GM23248 (cell line): ENCODE data around the gene CD6. TPM values are rescaled to one million over a fixed set of nuclear protein-coding genes. Genes with fewer than 3 reads are reported as not detected.

Experiments
- DNase-seq: peaks from one replicate; pipeline ENCODE4 v3.0.0-alpha.2; 2015
- H2AFZ ChIP-seq: fragments of 200-600 bp; sonication (generic); 2 replicates; pipeline ENCODE4 v1.6.1; 2016; ENCODE audit warnings: antibody characterized with exemption
- H3F3A ChIP-seq: fragments of 200-600 bp; sonication (generic); 2 replicates; pipeline ENCODE4 v1.6.1; 2016; ENCODE audit warnings: mild to moderate bottlenecking, antibody characterized with exemption, mixed run types; ENCODE audit not compliant: insufficient read depth
- H3K27ac ChIP-seq: fragments of 200-600 bp; sonication (generic); 2 replicates; pipeline ENCODE4 v1.5.1; 2016; ENCODE audit warnings: mild to moderate bottlenecking
- H3K27me3 ChIP-seq: fragments of 200-600 bp; sonication (generic); replicated peaks from 2 replicates; pipeline ENCODE4 v1.6.1; 2016; ENCODE audit warnings: mild to moderate bottlenecking; ENCODE audit not compliant: insufficient read depth
- H3K36me3 ChIP-seq: fragments of 200-600 bp; sonication (generic); 2 replicates; pipeline ENCODE4 v1.6.1; 2016; ENCODE audit warnings: low read depth, mild to moderate bottlenecking
- H3K4me1 ChIP-seq: fragments of 200-600 bp; sonication (generic); 2 replicates; pipeline ENCODE4 v1.6.1; 2016; ENCODE audit warnings: mild to moderate bottlenecking; ENCODE audit not compliant: insufficient read depth
- H3K4me2 ChIP-seq: fragments of 200-600 bp; sonication (generic); one replicate; pipeline ENCODE4 v1.6.1; 2016; ENCODE audit warnings: mild to moderate bottlenecking; ENCODE audit not compliant: unreplicated experiment
- H3K4me3 ChIP-seq: fragments of 200-600 bp; sonication (generic); 2 replicates; pipeline ENCODE4 v1.5.1; 2016; ENCODE audit warnings: mild to moderate bottlenecking
- H3K79me2 ChIP-seq: fragments of 200-600 bp; sonication (generic); 2 replicates; pipeline ENCODE4 v1.6.1; 2016; ENCODE audit warnings: mild to moderate bottlenecking; ENCODE audit not compliant: insufficient read depth
- H3K9ac ChIP-seq: fragments of 200-600 bp; sonication (generic); 2 replicates; pipeline ENCODE4 v1.6.1; 2016; ENCODE audit warnings: mild to moderate bottlenecking
- H3K9me2 ChIP-seq: fragments of 200-600 bp; sonication (generic); 2 replicates; pipeline ENCODE4 v1.6.1; 2016; ENCODE audit warnings: mixed run types, mild to moderate bottlenecking, moderate library complexity; ENCODE audit not compliant: insufficient read depth
- H3K9me3 ChIP-seq: fragments of 200-600 bp; sonication (generic); one replicate; pipeline ENCODE4 v1.6.1; 2017; ENCODE audit warnings: low read depth
- H4K20me1 ChIP-seq: fragments of 200-600 bp; sonication (generic); 2 replicates; pipeline ENCODE4 v1.6.0; 2016; ENCODE audit not compliant: insufficient read depth
- EZH2 ChIP-seq: fragments of 200-600 bp; sonication (generic); IDR thresholded peaks from 2 replicates; pipeline ENCODE4 v1.6.1; 2018; ENCODE audit warnings: antibody characterized with exemption, mild to moderate bottlenecking; ENCODE audit not compliant: insufficient read depth, poor library complexity, severe bottlenecking
- EZH2phosphoT487 ChIP-seq: fragments of 200-600 bp; sonication (generic); IDR thresholded peaks from 2 replicates; pipeline ENCODE4 v1.6.1; 2018; ENCODE audit warnings: antibody characterized with exemption, moderate library complexity, mild to moderate bottlenecking, low read depth; ENCODE audit not compliant: insufficient read depth
- WGBS, 2 experiments: methylation state at CpG; one replicate each; pipeline ENCODE4 v1.1.6; 2015 to 2017; ENCODE audit warnings: low lambda C conversion rate in 2 of 2, low coverage in 1 of 2; ENCODE audit errors: missing lambda C conversion rate in 2 of 2; 5-methylcytosine and 5-hydroxymethylcytosine counted together
- in situ Hi-C: fragments of 300-500 bp; cut with MboI; formaldehyde crosslinking; loops from 2 replicates; pipeline ENCODE4 v1.15.0; 2020
- polyA plus RNA-seq: library from polyadenylated mRNA; unstranded; fragments of >200 nt; fragmentation: Nextera tagmentation; extraction: Ambion mirVana; gene quantifications from 2 replicates; pipeline ENCODE4 v1.2.1, GENCODE V29; 2016
- total RNA-seq: library from RNA; depleted of rRNA; stranded (reverse); fragments of >200 nt; shearing (Covaris generic); gene quantifications from 2 replicates; pipeline ENCODE4 v1.2.3, GENCODE V29; 2014

The CD6 gene
- total and polyA plus RNA-seq, 2 experiments from 2014 or later: not detected

DNA sequence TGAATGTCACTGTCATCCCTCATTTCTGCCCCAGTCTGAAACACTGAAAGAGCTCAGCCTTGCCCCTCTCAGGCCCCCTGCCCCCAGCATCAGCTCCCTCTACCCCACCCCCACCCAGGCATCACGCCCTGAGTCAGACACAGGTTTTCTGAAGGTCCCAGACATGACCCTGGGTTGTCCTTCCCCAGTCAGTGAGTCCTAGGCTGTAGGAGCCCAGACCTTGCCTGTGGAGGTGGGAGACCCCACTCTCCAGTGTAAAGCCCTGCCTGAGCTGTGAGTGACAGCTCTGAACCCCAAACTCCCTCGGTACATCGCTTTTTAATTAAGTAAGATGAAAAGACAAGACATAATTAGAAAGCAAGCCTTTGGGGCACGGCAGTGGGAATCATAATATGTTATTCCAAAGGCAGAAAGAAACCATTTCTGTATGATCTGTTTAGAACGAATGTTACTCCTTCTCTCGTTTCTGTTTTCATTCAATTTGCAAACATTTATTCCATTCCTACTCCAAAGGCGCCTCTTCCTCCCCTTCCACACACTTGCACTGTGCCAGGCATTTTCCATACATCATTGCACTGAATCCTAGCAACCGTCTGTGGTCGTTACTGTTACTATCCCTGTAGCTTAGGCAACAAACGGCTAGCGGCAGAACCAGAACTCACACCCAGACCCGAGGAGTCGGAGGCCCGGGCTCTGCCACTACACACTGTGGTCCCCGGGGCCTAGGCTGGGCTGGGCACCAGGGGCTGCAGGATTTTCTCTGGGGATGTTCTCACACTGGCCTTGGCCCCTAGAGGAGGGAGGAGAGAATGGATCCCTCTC, 63.4 kb downstream of the CD6 start:
- no peak overlapping the region for H2AFZ ChIP-seq
- peaks cover 7% of the 10 kb centered on the region for H3K27me3 ChIP-seq
- TF ChIP-seq EZH2 (no peak), EZH2phosphoT487 (no peak)
- H3K9ac ChIP-seq: no peak overlapping the region
- H3K36me3 ChIP-seq: no peaks in the 10 kb centered on the region
- no peaks in the 10 kb centered on the region for H4K20me1 ChIP-seq
- DNase-seq: no peak
- 48 to 50% methylated on average over 15 of the region's 15 CpGs for WGBS, 2 experiments
- H3K27ac ChIP-seq: no peak overlapping the region
- no peaks in the 10 kb centered on the region for H3K9me3 ChIP-seq
- no peaks in the 10 kb centered on the region for H3K4me1 ChIP-seq
- no peaks in the 10 kb centered on the region for H3F3A ChIP-seq
- H3K4me3 ChIP-seq: no peak overlapping the region
- H3K9me2 ChIP-seq: no peaks in the 10 kb centered on the region
- H3K79me2 ChIP-seq: no peaks in the 10 kb centered on the region
- in situ Hi-C loops: no loop called here
- H3K4me2 ChIP-seq: no peak overlapping the region

DNA sequence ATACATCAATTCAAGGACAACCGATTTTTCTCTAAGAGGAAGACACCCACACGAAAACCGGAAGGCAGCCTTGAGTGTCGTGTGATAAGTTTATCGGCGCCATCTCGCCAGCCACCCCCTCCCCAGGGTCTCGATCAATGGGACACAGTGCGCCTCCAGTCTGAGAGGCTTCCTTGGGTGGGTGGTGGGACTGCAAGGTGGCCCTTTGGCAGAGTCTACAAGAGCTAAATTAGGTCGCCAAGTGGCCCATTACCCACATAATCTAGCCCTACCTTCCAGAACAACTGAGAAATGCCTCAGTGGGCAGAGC, 64.0 kb downstream of the CD6 start:
- no peak overlapping the region for H2AFZ ChIP-seq
- no peaks in the 10 kb centered on the region for H3F3A ChIP-seq
- no peak for DNase-seq
- H3K4me1 ChIP-seq: no peaks in the 10 kb centered on the region
- H3K4me3 ChIP-seq: no peak overlapping the region
- no peaks in the 10 kb centered on the region for H3K9me2 ChIP-seq
- no peaks in the 10 kb centered on the region for H3K36me3 ChIP-seq
- peaks cover 1% of the 10 kb centered on the region for H3K27me3 ChIP-seq
- H3K9me3 ChIP-seq: no peaks in the 10 kb centered on the region
- H4K20me1 ChIP-seq: no peaks in the 10 kb centered on the region
- TF ChIP-seq EZH2: no peak
- TF ChIP-seq EZH2phosphoT487: no peak
- no peaks in the 10 kb centered on the region for H3K79me2 ChIP-seq
- H3K27ac ChIP-seq: no peak overlapping the region
- H3K4me2 ChIP-seq: no peak overlapping the region
- no peak overlapping the region for H3K9ac ChIP-seq
- in situ Hi-C loops: no loop called here
- WGBS, 2 experiments: 77 to 85% methylated on average over 10 of the region's 10 CpGs

DNA sequence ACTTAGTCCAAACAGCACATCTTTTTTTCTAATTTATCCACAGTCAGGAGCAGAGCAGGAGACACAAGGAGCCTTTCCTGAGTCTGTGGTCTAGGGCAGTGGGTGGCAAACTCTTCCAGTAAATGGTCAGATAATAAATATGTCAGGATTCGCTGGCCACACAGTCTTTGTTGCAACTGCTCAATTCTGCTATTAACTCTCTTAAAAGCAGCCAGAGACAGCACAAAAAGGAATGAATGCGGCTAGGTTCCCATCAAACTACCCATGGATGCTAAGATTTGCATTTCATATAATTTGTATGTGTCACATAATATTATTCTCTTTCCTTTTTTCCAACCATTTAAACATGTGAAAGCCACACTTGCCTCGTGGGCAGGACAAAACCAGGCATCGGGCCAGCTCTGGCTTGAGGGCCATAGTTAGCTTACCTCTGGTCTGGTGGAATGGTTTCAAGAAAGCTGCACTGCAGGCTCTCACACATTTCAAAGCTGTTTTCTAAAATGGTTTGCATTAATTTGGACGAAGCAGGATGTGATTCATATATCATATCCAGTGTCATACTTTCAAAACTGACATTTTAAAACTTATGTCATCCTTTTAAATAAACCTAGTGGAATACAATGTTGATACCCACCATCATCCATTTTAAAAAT, 66.1 kb downstream of the CD6 start:
- Histone ChIP-seq H3F3A (no peaks in the 10 kb centered on the region), H3K9ac (no peak overlapping the region), H3K9me2 (no peaks in the 10 kb centered on the region), H3K4me1 (no peaks in the 10 kb centered on the region), H3K27me3 (no peaks in the 10 kb centered on the region; the same call in none of the 2 replicates), H3K4me2 (no peak overlapping the region), H3K9me3 (no peaks in the 10 kb centered on the region), H2AFZ (no peak overlapping the region), H3K36me3 (no peaks in the 10 kb centered on the region), H3K27ac (no peak overlapping the region), H4K20me1 (no peaks in the 10 kb centered on the region), H3K79me2 (no peaks in the 10 kb centered on the region), H3K4me3 (no peak overlapping the region)
- DNase-seq: no peak
- no peak for TF ChIP-seq EZH2
- no peak for TF ChIP-seq EZH2phosphoT487
- 18 to 22% methylated on average over 5 of the region's 5 CpGs for WGBS, 2 experiments
- in situ Hi-C loops: no loop called here

DNA sequence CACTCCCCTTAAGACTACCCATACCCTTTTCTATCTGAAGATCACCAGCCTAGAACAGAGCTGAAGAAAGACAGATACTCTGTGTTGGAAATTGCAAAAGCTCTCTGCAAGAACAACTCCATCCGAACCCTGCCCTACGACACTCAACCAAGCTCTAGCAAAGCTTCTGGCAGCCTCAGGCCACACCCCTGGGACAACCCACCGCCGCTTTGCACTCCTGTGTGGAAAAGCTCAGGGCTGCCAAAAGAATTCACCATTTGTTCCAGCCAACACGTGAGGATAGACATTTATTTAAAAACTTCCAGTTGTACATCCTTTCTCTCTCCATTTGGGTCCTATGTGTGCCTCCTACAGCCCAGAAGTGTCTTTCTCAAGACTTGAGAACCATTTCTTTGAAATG, 68.4 kb downstream of the CD6 start:
- H3K27me3 ChIP-seq: peaks cover 7% of the 10 kb centered on the region; the same call in 1 of the 2 replicates
- no peaks in the 10 kb centered on the region for H3K9me3 ChIP-seq
- no peak overlapping the region for H3K4me3 ChIP-seq
- 53 to 58% methylated on average over 5 of the region's 5 CpGs for WGBS, 2 experiments
- H3K9ac ChIP-seq: no peak overlapping the region
- H3K36me3 ChIP-seq: no peaks in the 10 kb centered on the region
- no peak overlapping the region for H3K4me2 ChIP-seq
- no peaks in the 10 kb centered on the region for H3K79me2 ChIP-seq
- DNase-seq: no peak
- H3K4me1 ChIP-seq: no peaks in the 10 kb centered on the region
- H3K27ac ChIP-seq: no peak overlapping the region
- H3K9me2 ChIP-seq: no peaks in the 10 kb centered on the region
- TF ChIP-seq EZH2phosphoT487 (no peak), EZH2 (no peak)
- H2AFZ ChIP-seq: no peak overlapping the region
- in situ Hi-C loops: no loop called here
- no peaks in the 10 kb centered on the region for H3F3A ChIP-seq
- H4K20me1 ChIP-seq: no peaks in the 10 kb centered on the region
